ENCODE data around the gene SLC6A15. TPM values are rescaled to one million over a fixed set of nuclear protein-coding genes. Genes with fewer than 3 reads are reported as not detected.
A peak's percentile ranks its signal among the peaks of the same experiment; 100 is the strongest.

SLC6A15 gene
- total RNA-seq, 1 donor from 2014 or later = 65.0 TPM

DNA sequence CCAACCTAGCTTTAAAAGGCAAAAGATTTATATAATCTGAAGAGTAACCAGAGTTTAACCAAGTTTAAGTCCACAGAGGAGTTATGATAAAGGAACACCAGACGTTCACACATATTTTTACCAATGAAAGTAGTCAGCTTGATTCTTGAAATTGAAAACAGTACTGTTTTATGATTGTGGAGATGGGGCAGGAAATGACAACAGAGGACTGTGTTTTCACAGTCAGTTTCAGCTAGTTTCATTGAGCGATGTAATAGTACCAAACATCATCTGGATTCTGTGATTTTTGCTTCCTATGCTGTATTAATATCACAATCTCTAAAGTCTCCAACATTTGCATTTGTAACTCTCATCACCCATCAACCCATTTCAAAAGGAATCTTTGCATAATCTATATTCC, 34.2 kb upstream of the SLC6A15 start:
- no peak for DNase-seq (ENCODE audit: low read depth)
- no peaks in the 10 kb centered on the region for H3K27me3 ChIP-seq (ENCODE audit: control insufficient read depth, insufficient read depth, low read length)
- FAIRE-seq = no peak
- H3K36me3 ChIP-seq (ENCODE audit: control insufficient read depth, insufficient read depth, low read length) = no peaks in the 10 kb centered on the region
- no peak overlapping the region for H3K4me3 ChIP-seq (ENCODE audit: low read depth, low read length)
- TF ChIP-seq, protein P1, sequence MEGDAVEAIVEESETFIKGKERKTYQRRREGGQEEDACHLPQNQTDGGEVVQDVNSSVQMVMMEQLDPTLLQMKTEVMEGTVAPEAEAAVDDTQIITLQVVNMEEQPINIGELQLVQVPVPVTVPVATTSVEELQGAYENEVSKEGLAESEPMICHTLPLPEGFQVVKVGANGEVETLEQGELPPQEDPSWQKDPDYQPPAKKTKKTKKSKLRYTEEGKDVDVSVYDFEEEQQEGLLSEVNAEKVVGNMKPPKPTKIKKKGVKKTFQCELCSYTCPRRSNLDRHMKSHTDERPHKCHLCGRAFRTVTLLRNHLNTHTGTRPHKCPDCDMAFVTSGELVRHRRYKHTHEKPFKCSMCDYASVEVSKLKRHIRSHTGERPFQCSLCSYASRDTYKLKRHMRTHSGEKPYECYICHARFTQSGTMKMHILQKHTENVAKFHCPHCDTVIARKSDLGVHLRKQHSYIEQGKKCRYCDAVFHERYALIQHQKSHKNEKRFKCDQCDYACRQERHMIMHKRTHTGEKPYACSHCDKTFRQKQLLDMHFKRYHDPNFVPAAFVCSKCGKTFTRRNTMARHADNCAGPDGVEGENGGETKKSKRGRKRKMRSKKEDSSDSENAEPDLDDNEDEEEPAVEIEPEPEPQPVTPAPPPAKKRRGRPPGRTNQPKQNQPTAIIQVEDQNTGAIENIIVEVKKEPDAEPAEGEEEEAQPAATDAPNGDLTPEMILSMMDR (IDR thresholded peaks at IDR 0.05; ENCODE audit: insufficient read depth, low read length, severe bottlenecking) = no peak

DNA sequence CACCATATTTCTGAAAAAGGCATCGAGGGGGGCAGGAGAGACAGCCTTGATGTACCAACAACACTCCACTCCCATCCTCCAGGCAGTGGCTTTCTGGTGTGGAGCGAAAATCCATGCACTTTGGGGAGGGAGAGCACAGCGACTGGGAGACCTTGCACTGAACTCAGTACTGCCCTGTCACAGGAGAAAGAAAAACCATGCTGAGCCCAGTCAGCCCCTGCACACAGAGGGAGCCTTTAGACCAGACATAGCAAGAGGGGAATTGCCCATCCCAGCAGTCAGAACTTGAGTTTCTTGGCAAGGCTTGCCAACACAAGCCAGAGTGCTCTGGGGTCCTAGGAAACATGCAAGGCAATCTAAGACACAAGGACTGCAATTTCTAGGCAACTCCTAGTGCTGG, 24.8 kb upstream of the SLC6A15 start:
- DNase-seq (ENCODE audit: low read depth) (no peak), FAIRE-seq (no peak)
- Histone ChIP-seq H3K4me3 (ENCODE audit: low read depth, low read length) (no peak overlapping the region), H3K27me3 (ENCODE audit: control insufficient read depth, insufficient read depth, low read length) (peaks cover 2% of the 10 kb centered on the region), H3K36me3 (ENCODE audit: control insufficient read depth, insufficient read depth, low read length) (no peaks in the 10 kb centered on the region)
- TF ChIP-seq, protein P1 (IDR thresholded peaks at IDR 0.05; ENCODE audit: insufficient read depth, low read length, severe bottlenecking) = no peak

DNA sequence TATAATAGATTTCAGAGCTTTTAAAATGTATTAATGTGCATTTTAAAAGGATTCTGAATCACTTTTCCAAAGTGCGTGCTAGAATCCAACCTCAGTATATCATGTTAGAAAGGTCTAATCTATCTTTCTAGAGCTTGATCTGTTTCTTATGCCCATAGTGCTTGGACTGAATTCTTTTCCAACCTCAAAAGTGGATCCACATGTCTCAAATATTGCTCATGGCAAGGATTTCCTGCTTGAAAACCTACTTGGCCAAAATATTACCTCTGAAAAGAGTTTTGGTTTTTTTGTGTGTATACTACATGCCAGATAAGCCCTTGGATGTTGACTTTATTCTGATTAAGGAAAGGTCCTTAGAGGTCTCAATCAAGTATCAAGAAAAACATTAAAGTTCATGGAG, 16.9 kb upstream of the SLC6A15 start:
- no peaks in the 10 kb centered on the region for H3K36me3 ChIP-seq (ENCODE audit: control insufficient read depth, insufficient read depth, low read length)
- TF ChIP-seq, protein P1 (IDR thresholded peaks at IDR 0.05; ENCODE audit: insufficient read depth, low read length, severe bottlenecking) = no peak
- no peak overlapping the region for H3K4me3 ChIP-seq (ENCODE audit: low read depth, low read length)
- FAIRE-seq = no peak
- DNase-seq (ENCODE audit: low read depth) = no peak
- no peaks in the 10 kb centered on the region for H3K27me3 ChIP-seq (ENCODE audit: control insufficient read depth, insufficient read depth, low read length)

DNA sequence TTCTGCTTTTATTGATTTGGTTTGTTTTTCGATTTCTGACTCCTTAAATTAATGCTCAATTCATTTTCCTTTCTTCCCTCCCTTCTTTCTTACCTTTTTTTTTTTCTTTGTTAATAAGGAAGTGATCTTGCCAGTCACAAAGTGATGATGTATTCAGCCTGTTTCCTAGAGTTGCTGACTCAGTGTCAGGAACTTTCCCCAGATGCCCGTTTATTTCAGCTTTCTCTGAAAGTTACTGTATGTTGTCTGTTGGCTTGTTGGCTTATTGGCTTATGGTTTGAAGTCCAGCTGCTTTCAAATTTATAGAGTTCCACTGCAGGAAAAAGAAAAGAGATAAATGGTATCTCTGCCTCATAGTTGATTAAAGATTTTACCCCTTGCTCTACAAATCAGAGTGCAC, 12.4 kb upstream of the SLC6A15 start:
- Histone ChIP-seq H3K4me3 (ENCODE audit: low read depth, low read length) (no peak overlapping the region), H3K27me3 (ENCODE audit: control insufficient read depth, insufficient read depth, low read length) (no peaks in the 10 kb centered on the region), H3K36me3 (ENCODE audit: control insufficient read depth, insufficient read depth, low read length) (no peaks in the 10 kb centered on the region)
- FAIRE-seq (no peak), DNase-seq (ENCODE audit: low read depth) (peak; percentile 77)
- TF ChIP-seq, protein P1 (IDR thresholded peaks at IDR 0.05; ENCODE audit: insufficient read depth, low read length, severe bottlenecking) = no peak

DNA sequence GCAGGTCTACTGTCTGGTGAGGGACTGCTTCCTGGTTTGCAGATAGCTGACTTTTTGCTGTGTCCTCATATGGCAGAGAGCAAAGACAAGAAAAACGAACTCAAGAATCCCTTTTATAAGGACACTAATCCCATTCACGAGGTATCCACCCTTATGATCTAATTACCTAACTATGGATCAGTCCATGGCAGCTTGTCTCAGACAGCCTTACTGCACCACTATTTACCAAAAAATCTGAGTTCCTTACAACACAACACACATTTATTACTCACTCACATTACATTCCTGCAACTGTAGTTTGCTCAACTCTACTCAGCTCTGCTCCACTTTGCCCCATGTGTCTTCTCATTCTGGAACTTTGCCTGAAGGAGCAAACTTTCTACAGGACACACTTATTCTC, 10.1 kb upstream of the SLC6A15 start:
- Histone ChIP-seq H3K36me3 (ENCODE audit: control insufficient read depth, insufficient read depth, low read length) (no peaks in the 10 kb centered on the region), H3K4me3 (ENCODE audit: low read depth, low read length) (no peak overlapping the region), H3K27me3 (ENCODE audit: control insufficient read depth, insufficient read depth, low read length) (no peaks in the 10 kb centered on the region)
- FAIRE-seq (no peak), DNase-seq (ENCODE audit: low read depth) (peak; percentile 77)
- TF ChIP-seq, protein P1 (IDR thresholded peaks at IDR 0.05; ENCODE audit: insufficient read depth, low read length, severe bottlenecking) = no peak

DNA sequence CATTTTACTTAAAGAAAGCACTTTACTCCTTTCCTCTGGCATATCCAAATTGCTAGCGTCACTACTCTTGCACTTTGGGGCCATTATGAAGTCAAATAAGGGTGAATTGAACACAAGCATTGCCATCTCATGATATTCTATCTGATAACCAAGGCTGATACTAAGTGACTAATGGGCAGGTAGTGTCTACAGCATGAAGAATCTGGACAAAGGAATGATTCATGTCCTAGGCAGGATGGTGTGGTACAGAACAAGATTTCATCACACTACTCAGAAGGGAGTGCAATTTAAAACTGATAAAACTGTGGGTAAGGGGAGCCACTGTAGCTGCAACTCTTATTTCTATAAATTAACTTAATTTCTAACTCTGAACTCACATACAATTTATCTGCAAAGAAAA, 7.7 kb upstream of the SLC6A15 start:
- no peak overlapping the region for H3K4me3 ChIP-seq (ENCODE audit: low read depth, low read length)
- H3K27me3 ChIP-seq (ENCODE audit: control insufficient read depth, insufficient read depth, low read length) = no peaks in the 10 kb centered on the region
- no peaks in the 10 kb centered on the region for H3K36me3 ChIP-seq (ENCODE audit: control insufficient read depth, insufficient read depth, low read length)
- FAIRE-seq (peak; percentile 84), DNase-seq (ENCODE audit: low read depth) (peak; percentile 92)
- TF ChIP-seq, protein P1 (IDR thresholded peaks at IDR 0.05; ENCODE audit: insufficient read depth, low read length, severe bottlenecking) = no peak

Measured in bronchial epithelial cell (primary cell).